Activated T-cell treated with anti-CD3 and anti-CD28 coated beads for 4 hours (primary cell): Measurements from ENCODE around the gene DOCK3.
"Not testable (repeated sequence)": the region's sequence is repeated elsewhere in the genome, so short reads cannot be mapped to it uniquely, and the experiment has no call there.

Experiments
- DNase-seq: peaks from one replicate; pipeline ENCODE4 v3.0.0-alpha.2; 2020

Gene DOCK3

DNA sequence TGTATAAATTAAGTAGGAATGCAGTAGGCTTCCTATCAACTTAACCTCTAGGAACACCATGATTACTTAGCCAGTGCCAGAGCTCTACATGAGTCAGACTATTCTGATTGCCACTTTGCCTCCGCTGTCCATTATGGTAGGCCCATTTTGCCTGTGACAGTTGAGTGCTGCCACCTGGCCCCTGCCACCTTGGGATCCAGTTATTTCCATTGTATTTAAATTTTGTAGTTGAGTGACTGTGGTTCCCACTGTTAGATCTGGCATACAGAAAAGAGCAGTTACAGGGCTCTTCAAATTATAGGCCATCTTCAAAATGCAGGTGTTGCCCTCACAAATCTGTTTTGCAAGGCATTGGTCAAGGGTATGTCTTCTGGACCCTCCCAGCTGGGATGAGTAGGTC, 456.9 kb downstream of the DOCK3 start:
- DNase-seq: not testable (repeated sequence)

- DNase-seq: no peak
Observed at GRCh38 chr3:51137715-51138114, 463.0 kb downstream of the DOCK3 start.

DNA sequence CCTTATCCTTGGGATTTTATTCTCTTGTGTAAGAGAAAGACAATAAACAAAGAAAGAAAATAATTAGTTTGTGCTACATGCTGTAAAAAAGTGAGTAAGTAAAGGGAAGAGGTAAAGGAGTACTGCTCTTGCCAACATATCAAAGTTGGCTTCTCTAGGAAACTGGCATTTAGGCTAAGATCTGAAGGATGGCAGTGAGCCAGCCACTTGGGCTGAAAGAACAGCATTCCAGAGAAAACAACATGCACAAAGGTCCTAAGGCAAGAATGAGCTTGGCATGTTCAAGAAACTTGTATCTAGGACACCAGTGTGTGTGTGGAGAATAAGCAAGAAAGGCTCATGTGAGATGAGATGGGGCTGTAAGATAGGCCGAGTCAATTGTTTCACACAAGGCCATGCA, 464.9 kb downstream of the DOCK3 start:
- no peak for DNase-seq

DNA sequence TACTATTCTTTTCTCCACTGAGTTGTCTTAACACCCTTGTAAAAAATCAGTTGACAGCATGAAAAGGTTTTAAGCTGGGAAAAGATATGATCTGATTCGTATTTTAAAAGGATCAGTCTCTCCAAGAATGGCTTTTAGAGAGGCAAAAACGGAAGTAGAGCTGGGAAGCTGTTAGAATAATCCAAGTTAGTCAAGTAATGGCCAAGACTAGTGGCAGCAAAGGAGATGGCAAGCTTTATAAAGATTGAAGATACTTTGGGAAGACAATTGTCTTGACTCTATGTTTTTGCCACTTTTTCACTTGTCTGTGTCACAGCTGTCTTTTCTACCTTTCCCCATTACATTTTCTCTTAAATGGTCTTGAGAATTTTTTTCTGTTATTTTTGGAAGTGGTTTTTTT, 466.8 kb downstream of the DOCK3 start:
- no peak for DNase-seq

DNA sequence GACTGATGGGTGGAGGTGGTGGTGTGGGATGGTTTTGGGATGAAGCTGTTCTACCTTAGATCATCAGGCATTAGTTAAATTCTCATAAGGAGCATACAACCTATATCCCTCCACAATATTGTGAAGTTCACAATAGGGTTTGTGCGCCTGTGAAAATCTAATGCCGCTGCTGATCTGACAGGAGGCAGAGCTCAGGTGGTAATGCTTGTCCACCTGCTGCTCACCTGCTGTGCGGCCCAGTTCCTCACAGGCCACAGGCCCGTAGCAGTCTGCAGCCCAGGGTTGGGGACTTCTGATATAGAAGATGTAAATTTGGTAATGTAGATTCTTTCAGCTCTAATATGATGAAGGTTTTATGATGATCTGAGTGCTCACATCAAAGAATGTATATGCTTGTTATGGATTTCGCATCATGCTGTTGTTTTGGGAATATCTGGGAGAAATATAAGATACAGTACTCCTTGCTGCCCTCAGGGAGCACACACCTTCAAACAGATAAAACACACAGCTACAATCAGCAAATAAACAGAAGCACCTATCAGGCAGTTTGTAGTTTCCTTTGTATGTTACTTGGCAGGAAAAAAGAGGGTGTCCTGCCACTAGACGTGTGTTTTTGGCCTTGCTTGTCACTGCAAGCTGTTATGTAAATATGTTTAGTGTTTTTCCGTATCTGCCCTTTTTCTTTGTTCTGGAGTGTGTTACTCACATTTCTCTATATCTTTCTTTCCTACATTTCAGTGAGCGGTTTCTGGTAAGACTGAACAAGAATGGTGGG, 471.3 kb downstream of the DOCK3 start:
- DNase-seq: no peak

GRCh38 chr3:51146781-51147180, 472.1 kb downstream of the DOCK3 start:
- DNase-seq: no peak

DNA sequence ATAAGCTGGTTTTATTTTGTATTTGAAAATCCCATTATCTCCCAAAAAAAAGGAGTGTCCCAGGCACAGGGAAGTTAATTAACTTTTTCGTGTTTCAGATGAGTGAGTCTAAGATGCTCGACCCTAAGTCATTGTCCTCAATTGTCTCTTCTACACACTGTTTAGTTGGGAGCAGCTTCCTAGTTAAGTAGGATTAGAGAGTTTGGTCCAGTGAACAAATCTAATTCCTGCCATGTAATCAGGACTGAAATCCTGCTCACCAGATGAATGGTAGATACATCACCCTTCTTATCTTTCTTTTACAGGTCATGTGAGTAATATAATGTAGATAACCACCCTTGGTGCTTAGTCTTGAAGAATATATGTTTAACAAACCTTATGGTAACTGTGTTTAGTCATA, 481.4 kb downstream of the DOCK3 start:
- no peak for DNase-seq

GRCh38 chr3:51163051-51163450, 488.3 kb downstream of the DOCK3 start:
- no peak for DNase-seq

DNA sequence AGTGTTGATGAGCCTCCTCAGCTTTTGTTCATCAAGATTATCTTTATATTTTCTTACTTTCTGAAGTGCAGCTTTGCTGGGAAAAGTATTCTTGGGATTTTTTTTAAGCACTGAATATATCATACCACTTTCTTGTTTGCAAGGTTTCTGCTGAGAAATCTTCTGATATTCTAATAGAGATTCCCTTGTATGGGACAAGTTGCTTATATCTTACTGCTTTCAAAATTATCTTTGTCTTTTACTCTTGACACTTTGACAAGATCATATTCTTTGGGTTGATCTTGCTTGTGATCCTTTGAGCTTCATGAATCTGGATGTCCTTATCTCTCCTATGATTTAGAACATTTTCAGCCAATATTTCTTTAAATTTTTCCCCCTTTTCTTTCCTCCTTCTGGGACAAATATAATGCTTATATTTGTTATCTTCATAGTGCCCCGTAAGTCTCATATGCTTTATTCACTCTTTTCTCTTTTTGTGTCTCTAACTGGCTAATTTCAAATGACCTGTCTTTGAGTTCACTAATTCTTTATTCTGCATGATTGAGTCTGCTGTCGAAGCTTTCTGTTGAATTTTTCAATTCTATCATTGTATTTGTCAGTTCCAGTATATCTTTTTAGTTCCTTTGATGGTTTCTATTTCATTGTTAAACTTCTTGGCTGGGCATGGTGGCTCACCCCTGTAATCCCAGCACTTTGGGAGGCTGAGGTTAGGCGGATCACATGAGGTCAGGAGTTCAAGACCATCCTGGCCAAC, 499.0 kb downstream of the DOCK3 start:
- DNase-seq: no peak

DNA sequence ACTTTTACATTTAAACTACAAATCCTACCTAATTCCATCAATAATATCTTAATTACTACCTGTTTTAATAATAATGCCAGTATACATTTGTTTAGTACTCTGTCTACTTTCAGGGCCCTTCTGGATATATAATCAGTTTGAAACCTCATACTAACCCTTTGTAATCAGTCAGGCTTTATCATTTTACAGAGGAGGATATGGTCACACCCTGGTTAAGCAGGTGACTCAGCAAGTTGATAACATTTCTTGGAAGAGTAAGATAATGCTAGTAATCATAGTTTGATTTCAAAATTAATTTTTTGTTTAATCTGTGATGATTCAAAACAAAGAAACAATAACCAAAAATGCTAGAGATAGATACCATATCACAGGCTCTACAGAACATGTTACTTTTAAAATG, 502.2 kb downstream of the DOCK3 start:
- DNase-seq: no peak

DNA sequence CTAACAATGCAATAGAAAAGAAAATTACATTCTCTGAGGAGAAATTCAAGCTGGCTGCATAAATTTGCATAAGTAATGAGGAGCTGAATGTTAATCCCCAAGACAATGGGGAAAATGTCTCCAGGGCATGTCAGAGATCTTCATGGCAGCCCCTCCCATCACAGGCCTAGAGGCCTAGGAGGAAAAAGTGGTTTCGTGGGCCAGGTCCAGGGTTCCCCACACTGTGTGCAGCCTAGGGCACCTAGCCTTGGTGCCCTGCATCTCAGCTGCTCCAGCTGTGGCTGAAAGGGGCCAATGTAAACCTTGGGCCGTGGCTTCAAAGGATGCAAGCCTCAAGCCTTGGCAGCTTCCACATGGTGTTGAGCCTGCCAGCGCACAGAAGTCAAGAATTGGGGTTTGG, 511.7 kb downstream of the DOCK3 start:
- DNase-seq: not testable (repeated sequence)

DNA sequence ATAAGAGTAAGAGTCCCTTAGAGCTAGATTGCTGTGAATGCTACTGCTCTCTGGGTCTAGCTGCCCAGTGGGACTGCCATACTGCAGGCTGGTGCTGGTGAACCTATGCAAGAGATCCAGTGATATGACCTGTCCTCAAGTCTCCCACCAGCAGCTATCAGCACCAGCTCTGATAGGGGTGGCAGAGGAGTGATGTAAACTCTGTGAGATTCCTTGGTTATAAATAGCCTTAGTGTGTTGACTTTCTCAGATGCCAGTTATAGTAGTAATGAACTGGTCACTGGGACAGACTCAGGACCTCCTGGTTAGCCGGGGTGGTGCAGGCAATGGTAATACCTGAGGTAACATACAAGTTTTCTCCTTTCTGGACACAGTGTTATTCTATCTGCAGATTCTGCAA, 515.5 kb downstream of the DOCK3 start:
- no peak for DNase-seq

DNA sequence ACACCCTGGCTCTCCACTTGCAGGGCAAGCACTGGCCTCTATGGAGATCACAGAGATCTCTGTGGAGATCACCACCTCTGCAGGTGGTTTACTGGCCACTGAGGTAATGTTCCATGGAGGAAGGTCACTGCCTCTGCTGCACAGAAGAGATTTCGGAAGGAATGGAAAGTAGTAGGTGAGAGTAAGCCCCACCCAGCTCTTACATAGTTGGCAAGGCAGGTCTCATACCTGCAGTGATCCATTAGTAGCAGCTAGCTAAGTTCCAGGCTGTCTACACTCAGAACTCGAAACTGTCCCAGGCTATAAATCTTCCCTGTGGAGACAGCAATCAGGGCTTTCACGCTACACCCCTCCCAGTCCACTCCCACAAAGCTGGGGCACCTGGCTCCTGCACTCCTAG, 516.1 kb downstream of the DOCK3 start:
- DNase-seq: no peak

- DNase-seq: no peak
Observed at GRCh38 chr3:51191768-51192167, 517.0 kb downstream of the DOCK3 start.

DNA sequence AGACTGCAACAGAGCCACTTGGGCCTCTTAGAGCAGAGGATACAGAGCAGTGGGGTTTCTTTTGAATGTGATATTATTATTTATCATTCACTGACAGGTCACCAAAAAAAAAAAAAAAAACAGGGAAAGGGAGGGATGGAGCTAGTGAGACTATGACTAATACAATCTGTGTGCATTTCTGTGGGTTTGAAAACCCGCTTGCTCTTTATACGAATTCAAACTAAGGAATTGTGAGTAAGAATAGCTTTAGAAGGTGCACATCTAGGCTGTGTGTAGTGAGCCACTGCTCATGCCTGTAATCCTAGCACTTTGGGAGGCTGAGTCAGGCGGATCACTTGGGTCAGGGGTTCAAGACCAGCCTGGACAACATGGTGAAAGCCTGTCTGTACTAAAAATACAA, 523.8 kb downstream of the DOCK3 start:
- no peak for DNase-seq

DNA sequence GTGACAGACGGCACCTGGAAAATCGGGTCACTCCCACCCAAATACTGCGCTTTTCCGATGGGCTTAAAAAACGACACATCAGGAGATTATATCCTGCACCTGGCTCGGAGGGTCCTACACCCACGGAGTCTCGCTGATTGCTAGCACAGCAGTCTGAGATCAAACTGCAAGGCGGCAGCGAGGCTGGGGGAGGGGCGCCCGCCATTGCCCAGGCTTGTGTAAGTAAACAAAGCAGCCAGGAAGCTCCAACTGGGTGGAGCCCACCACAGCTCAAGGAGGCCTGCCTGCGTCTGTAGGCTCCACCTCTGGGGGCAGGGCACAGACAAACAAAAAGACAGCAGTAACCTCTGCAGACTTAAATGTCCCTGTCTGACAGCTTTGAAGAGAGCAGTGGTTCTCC, 524.6 kb downstream of the DOCK3 start:
- not testable (repeated sequence) for DNase-seq

GRCh38 chr3:51216291-51216690, 541.6 kb downstream of the DOCK3 start:
- DNase-seq: no peak

- no peak for DNase-seq
Observed at GRCh38 chr3:51221959-51222358, 547.2 kb downstream of the DOCK3 start.

DNA sequence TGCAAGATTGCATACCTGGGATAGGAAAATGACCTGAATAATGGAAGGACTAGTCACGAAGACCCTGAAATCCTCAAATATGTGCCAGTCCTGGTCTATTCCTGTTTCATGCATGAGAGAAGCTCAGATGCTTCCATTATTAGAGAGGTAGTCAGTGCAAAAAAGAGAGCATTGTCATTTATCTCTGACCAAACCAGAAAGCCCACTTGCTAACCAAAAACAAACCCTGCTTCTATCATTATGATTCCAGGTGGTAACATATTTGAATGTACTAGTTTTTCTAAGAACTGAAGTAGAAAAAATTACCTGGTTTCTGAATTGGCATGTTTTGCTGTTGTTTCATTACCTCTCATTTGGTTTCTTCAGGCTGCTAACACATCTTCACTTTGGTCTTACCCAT, 549.6 kb downstream of the DOCK3 start:
- no peak for DNase-seq

GRCh38 chr3:51224843-51225242, 550.1 kb downstream of the DOCK3 start:
- DNase-seq: no peak

- DNase-seq: no peak
Observed at GRCh38 chr3:51242939-51243338, 568.2 kb downstream of the DOCK3 start.

- DNase-seq: no peak
Observed at GRCh38 chr3:51243924-51244323, 569.2 kb downstream of the DOCK3 start.

GRCh38 chr3:51245867-51246266, 571.1 kb downstream of the DOCK3 start:
- no peak for DNase-seq

- no peak for DNase-seq
Observed at GRCh38 chr3:51257870-51258269, 583.1 kb downstream of the DOCK3 start.

DNA sequence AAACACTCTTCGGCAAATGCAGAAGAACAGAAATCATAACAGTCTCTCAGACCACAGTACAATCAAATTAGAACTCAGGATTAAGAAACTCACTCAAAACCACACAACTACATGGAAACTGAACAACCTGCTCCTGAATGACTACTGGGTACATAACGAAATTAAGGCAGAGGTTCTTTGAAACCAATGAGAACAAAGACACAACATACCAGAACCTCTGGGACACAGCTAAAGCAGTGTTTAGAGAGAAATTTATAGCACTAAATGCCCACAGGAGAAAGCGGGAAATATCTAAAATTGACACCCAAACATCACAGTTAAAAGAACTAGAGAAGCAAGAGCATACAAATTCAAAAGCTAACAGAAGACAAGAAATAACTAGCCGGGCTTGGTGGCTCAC, 589.4 kb downstream of the DOCK3 start:
- not testable (repeated sequence) for DNase-seq
